Measurements from ENCODE around the gene MTURN.

Gene MTURN

GRCh38 chr7:30163231-30163894, 28.6 kb downstream of the MTURN start:
- no peak for DNase-seq

GRCh38 chr7:30164567-30164966, 29.8 kb downstream of the MTURN start:
- DNase-seq: peak; percentile 6

- no peak for DNase-seq
These were observed 30.8 kb downstream of the MTURN start for GRCh38 chr7:30165590-30165989.

- DNase-seq: no peak
These were observed 31.5 kb downstream of the MTURN start for GRCh38 chr7:30166155-30166840.

GRCh38 chr7:30166841-30167235, 32.1 kb downstream of the MTURN start:
- DNase-seq: no peak

- no peak for DNase-seq
These were observed 33.1 kb downstream of the MTURN start for GRCh38 chr7:30167901-30168300.

GRCh38 chr7:30168835-30169573, 34.2 kb downstream of the MTURN start:
- DNase-seq: peak; percentile 81

GRCh38 chr7:30169579-30169978, 34.8 kb downstream of the MTURN start:
- no peak for DNase-seq

GRCh38 chr7:30170476-30171205, 35.9 kb downstream of the MTURN start:
- DNase-seq: no peak

- peak; percentile 1 for DNase-seq
These were observed 37.1 kb downstream of the MTURN start for GRCh38 chr7:30171766-30172447.

GRCh38 chr7:30172451-30172850, 37.7 kb downstream of the MTURN start:
- no peak for DNase-seq

- DNase-seq: peak; percentile 99
These were observed 38.5 kb downstream of the MTURN start for GRCh38 chr7:30173058-30173897.

GRCh38 chr7:30175180-30175579, 40.4 kb downstream of the MTURN start:
- DNase-seq: no peak

GRCh38 chr7:30175636-30176147, 40.9 kb downstream of the MTURN start:
- no peak for DNase-seq

- DNase-seq: no peak
These were observed 41.8 kb downstream of the MTURN start for GRCh38 chr7:30176463-30177109.

GRCh38 chr7:30177186-30177585, 42.4 kb downstream of the MTURN start:
- DNase-seq: no peak

GRCh38 chr7:30177965-30178364, 43.2 kb downstream of the MTURN start:
- DNase-seq: no peak

GRCh38 chr7:30178748-30179436, 44.1 kb downstream of the MTURN start:
- DNase-seq: no peak

GRCh38 chr7:30180718-30181117, 45.9 kb downstream of the MTURN start:
- DNase-seq: no peak

GRCh38 chr7:30181211-30181610, 46.4 kb downstream of the MTURN start:
- DNase-seq: no peak

Data from amniotic stem cell (primary cell).